Pulmonary artery endothelial cell (primary cell): Measurements from ENCODE around the gene EDEM3. TPM values are rescaled to one million over a fixed set of nuclear protein-coding genes. Genes with fewer than 3 reads are reported as not detected.
"Not testable (repeated sequence)": the region's sequence is repeated elsewhere in the genome, so short reads cannot be mapped to it uniquely, and the experiment has no call there.

ENCODE experiments used
- DNase-seq: peaks from one replicate; pipeline ENCODE4 v3.0.0-alpha.2; 2011; ENCODE audit warnings: low read depth, low spot score
- total RNA-seq: library from RNA; depleted of rRNA; stranded (reverse); fragments of >200 nt; gene quantifications from 2 replicates; pipeline ENCODE4 v1.2.3, GENCODE V29; 2014

Gene EDEM3
- total RNA-seq, 1 donor from 2014 or later = 53.1 TPM

GRCh38 chr1:184769241-184769640, 14.6 kb upstream of the EDEM3 start:
- no peak for DNase-seq

- no peak for DNase-seq
Observed at GRCh38 chr1:184768467-184768866, 13.8 kb upstream of the EDEM3 start.

- no peak for DNase-seq
Observed at GRCh38 chr1:184767591-184767990, 12.9 kb upstream of the EDEM3 start.

DNA sequence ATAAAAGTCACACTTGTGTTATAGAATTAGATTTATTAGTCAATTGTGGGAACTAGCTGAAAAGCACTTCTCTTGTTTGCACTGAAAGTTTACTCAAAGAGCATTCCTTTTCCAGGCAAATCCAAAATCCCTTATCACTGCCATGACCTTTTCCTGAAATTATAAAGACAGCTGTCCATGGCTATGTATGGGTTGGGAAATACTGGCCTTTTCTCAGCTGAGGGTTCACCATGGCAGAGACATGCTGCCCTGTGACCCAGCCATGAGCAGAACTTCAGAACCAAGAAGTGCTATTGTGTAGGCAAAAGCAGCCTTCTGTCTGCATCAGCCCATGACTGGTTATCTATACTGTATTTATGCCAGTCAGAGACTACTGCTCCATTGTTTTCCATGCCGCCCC, 9.8 kb upstream of the EDEM3 start:
- no peak for DNase-seq

DNA sequence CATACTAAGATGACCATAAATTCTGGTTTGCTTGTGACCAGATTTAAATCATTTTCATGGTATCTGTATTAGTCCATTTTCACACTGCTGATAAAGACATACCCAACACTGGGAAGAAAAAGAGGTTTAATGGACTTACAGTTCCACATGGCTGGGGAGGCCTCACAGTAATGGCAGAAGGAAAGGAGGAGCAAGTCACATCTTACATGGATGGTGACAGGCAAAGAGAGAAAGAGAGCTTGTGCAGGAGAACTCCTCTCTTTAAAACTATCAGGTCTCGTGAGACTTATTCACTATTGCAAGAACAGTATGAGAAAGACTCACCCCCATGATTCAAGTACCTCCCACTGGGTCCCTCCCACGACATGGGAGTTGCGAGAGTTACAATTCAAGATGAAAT, 8.9 kb upstream of the EDEM3 start:
- DNase-seq = not testable (repeated sequence)

DNA sequence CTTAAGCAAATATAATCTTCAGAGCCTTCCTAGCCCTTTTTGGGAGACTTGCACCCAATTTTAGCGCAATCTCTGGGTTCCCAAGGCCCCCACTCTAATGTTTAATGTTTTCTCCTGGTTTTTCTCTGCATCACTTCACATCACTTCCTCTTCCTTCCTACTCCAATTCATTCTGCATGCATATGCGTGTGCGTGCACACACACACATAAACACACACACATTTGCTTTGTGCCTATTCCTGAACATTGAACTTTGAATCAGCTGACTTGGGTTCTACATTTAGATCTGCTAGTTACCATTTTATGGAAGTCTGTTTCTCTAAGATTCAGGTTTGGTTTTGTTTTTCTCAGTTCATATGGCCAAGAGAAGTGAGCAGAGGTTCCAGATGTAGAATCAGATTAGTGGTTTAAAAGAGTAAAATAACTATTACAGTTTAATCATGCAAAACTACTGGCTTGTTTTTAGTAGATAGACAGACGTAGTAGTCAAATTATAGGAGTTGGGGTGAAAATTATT, 7.4 kb upstream of the EDEM3 start:
- DNase-seq = no peak

DNA sequence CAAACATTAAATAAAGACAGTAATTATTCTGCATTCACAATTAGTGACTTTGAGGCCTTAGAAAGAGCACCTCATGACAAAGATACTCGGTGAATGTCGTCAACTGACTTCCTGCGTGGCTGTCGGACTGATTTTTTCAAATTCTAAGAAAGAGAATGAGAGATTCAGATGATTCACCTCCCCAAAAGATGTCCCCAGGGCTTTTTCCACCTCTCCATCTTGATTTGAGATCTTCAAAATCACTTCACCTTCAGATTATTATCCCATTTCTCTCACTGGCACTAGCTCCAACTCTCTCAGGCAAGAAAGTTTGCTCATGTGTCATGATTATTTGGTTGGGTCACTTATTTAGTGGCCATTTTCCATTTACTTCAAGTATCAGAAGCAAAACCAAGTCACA, 5.0 kb upstream of the EDEM3 start:
- no peak for DNase-seq

GRCh38 chr1:184759112-184759511, 4.5 kb upstream of the EDEM3 start:
- no peak for DNase-seq

DNA sequence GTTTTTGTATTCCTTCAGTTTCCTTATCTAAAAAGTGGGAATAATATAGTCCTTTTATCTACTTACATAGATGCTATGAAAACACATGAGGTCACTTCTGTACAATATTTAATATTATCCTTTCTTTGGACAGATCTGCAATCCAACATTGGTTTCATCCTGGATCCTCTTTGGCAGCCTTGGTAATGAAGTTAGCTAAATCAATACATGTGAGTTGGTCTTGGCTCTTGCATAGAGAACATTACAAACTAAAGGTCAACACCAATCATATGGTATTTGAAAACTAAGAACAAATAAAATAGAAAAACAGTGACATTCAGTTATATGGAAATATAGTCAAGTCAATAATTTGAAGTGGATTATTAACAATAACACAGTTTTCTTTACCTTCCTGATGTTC, 3.2 kb upstream of the EDEM3 start:
- no peak for DNase-seq

DNA sequence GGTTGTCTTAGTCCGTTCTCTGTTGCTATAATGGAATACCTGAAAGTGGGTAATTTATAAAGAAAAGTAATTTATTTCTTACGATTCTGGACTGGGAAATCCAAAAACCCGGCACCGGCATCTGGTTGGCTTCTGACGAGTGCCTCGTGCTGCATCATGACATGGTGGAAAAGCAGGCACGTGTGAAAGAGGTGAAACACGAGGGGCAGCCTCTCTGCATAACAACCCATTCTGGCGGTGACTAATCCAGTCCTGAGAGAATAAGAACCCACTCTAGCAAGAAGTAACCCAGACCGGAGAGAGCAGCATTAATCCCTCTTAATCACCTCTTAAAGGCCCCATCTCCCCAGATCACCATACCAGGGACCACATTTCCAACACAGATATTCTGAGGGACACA, 2.7 kb upstream of the EDEM3 start:
- no peak for DNase-seq

- DNase-seq = no peak
Observed at GRCh38 chr1:184755226-184756065, 788 bp upstream of the EDEM3 start.

GRCh38 chr1:184753608-184754475, 816 bp downstream of the EDEM3 start:
- DNase-seq = peak; percentile 44

DNA sequence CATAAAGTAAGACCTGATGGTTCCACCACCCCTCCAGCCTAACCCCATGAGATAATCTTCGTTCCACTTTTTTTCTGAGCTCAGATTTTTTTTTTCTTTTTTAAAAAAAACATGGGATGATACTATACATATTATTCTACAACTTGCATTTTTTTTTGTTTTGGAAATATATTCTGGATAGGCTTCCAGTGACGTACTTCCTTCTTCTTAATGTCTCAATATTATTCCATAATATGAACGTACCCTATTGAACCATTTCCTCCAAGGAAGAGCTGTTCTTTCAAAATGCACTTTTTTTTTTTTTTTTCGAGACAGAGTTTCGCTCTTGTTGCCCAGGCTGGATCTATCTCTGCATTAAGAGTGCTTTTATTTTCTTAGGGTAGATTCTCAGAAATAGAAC, 1.5 kb downstream of the EDEM3 start:
- no peak for DNase-seq

DNA sequence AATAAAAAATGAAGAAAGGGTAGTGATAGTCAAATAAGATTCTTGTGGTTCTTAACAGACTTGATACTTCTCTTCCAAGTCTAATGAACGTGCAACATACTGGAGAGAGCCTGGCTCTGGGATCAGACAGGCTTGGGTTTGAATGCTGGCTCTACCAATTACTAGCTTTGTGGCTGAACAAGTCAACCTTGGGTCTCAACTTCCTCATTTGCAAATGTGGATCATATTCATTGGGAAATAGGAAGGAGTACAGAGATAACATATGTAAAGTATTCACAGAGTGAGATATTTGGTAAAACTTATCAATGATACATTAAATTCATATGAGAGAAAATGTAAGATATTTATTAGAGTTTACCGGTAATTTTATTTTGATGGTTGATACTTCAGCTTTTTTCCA, 2.0 kb downstream of the EDEM3 start:
- DNase-seq = no peak

DNA sequence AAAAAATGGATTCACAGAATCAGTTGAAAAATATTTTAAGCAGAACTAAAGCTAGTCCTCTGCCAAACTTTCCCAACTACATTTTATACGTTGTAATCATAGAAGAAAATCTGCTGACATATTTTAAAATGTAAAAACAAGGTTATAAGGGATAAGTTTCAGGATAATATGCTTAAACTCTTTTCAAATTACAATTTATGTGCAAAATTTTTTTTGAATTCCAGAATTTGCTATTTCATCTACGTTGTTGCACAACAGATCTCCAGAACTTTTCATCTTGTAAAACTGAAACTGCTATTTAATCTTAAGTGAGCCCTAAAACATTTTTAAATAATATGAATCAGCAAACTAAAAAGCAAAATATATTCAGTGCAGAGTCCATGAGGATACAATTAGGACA, 5.9 kb downstream of the EDEM3 start:
- DNase-seq = no peak

DNA sequence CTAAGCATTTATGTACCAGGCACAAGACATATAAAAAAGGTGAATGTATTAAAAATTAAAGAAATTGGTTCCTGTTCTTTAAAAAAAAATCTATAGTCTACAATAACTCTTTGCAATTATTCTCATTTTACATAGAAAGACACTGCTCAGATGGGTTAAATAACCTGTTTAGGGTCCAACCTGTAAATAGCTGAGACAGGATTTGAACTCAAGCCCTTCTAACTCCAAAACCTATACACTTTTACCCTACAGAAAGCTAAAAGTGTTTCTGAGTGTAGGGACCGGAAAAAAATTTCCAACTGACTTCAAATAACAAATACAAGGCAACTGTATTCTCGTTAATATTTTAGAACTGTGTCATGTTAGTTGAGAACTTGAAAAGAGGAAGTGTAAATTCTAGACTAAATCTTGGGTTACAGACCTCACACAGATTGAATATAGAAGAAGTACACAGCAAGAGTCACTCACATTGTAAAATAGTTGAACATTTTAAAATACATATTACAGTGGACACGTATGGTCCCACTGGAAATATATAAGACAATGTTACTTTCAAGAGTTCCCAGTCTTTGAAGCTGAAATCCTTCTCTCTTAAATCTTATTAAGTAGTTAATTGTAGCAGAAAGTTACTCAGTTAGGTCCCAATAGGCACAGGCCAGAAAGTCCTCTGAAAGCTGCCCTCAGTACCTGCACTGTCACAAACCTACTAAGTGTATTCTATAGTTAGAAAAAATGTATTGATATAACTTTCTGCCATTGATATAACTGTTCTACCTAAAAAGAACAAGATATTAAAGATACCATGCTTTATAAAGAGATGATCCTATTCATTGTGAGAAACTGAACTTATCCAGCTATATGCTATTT, 7.3 kb downstream of the EDEM3 start:
- DNase-seq = no peak

- DNase-seq = no peak
Observed at GRCh38 chr1:184745929-184746638, 8.6 kb downstream of the EDEM3 start.

- DNase-seq = no peak
Observed at GRCh38 chr1:184745110-184745509, 9.5 kb downstream of the EDEM3 start.

- DNase-seq = no peak
Observed at GRCh38 chr1:184743062-184743756, 11.4 kb downstream of the EDEM3 start.

DNA sequence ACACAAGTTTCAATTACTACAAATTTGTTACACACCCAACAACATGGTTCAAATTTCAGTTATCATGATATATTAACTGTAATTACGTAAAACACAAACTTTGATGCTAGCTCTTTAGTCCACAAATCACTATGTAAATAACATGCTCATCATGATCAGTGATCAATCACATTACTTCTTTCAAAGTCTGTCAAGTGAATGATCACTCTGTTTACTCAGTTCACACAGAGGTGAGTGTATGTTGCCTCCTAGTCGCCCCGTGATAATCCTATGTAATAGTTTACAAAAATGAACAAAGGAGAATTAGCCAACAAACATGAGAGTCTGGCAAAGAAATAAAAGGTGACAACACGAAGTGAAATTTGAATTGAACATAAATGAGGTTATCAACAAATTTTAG, 14.3 kb downstream of the EDEM3 start:
- no peak for DNase-seq
